CD4-positive, alpha-beta T cell treated with Interleukin-21 for 1 hour (primary cell): Measurements from ENCODE around the gene STAC.
"Not testable (repeated sequence)": the region's sequence is repeated elsewhere in the genome, so short reads cannot be mapped to it uniquely, and the experiment has no call there.

Experiments
- DNase-seq: peaks from one replicate; pipeline ENCODE4 v3.0.0-alpha.2; 2020

Gene STAC

DNA sequence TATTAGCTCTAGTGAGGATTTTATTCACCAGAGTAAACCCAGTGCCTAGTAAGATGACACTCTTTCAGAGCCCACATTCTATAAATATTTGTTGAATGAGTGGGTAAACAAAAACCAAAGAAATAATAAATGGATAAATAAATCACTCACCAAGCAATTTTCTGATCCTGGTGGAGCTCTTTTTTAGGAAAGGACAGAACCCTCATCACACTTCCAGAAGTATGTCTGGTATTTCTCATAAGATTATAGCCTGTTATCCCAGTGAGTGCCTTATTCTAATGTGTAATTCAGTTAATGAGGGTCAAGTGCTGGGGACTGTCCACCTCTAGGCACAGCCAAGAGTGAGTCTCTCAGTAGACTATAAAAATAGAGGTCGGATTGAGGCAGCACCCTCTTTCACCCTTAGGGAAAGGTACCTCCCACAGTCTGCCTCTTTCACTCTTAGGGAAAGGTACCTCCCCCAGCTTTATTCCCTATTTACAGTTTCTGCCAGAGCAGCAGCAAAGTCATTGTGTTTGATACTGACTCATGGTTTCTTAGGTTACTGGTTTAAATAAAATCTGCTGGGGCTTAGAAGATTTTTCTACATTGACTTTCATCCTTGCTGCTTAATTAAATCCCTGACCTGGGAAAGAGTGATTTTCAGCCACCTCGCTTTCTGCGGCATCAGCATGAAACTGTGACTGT lies 145.0 kb downstream of the STAC start:
- DNase-seq, result no peak

- DNase-seq, result no peak
Observed at GRCh38 chr3:36538136-36538749, 157.9 kb downstream of the STAC start.

DNA sequence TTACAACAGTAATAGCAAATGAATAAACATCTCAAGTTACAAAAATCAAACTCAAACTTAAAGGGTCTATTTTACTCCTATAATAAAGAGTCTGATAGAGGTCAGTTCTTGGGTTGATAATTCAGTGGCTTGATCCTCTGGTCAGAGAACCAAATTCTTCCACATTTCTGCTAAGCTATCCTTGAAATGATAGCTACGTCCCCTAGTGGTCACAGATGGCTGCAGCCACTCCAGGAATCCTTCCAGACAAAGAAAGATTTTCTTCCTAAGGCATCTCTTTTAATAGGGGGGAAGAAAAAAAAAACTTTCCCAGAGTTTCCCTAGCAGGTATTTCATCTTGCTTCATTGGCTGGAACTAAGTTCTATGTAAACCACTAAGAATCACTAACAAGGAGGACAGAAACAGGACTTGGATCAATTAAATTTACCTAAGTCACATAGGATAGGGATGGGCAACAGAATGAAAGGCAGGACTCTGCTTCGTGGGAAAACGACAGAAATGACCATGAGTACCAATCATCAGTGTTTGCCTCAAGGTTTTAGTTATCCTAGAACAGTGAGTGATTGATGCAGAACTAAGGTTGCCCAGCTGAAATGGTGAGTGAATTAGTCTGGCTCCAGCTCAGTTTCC lies 160.7 kb downstream of the STAC start:
- no peak for DNase-seq

GRCh38 chr3:36542186-36542585 lies 161.9 kb downstream of the STAC start:
- DNase-seq, result no peak

GRCh38 chr3:36543276-36543997 lies 163.1 kb downstream of the STAC start:
- DNase-seq, result no peak

DNA sequence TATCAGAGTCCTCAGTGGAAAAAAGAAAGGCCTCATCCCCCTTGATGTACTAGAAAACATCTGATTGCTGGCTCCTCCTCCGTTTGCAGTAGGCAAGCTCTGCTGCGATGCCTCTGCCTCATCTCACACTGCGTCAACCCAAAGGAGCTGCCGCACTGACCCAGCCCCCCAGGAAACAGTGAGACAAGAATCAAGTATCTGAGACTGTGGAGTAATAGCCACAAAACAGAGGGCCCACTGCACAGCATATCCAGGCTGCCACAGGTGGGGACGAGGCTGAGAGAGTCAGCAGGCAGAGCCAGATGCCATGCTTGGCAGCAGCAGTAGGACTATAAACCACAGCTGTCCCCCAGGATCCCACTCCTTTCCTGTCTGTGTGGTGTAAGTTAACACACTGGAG lies 165.9 kb downstream of the STAC start:
- DNase-seq, result no peak

DNA sequence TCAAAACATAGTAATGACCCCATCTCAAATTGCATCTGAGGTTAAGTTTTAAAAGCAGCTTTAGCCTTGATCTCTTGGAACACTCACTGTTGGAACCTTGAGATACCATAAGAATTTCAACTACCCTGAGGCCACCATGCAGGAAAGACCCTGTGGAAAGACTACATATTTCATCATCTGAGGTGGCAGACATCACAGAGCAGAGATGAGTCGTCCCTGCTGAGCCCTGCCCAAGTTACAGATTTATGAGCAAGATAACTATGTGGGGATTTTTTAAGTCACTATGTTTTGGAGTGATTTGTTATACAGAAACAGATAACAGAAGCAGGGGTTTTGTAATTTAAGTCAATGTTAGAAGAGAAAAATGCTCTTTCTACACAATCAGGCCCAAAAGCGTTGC lies 168.4 kb downstream of the STAC start:
- DNase-seq, result no peak

- no peak for DNase-seq
Observed at GRCh38 chr3:36557021-36557707, 176.9 kb downstream of the STAC start.

GRCh38 chr3:36557708-36558421 lies 177.6 kb downstream of the STAC start:
- DNase-seq, result no peak

GRCh38 chr3:36558961-36559360 lies 178.7 kb downstream of the STAC start:
- DNase-seq, result no peak

DNA sequence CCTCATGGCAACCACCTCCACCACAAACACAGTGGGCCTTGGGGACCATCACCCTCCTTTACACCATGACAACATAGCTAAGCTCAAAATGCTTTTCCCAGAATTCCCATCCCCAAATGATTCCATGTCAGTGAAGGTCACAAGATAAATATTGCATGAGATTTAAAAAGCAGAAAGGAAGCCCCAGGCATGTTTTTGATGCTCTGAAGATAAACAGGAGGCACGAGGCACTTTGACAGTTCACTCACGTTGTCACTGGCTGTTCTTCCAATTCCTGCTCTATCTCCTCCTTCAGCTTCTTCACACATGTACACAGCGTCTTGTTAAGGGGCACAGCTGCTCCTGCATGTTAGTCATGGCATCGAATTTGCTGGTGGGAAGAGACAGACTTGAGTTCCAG lies 180.4 kb downstream of the STAC start:
- no peak for DNase-seq

DNA sequence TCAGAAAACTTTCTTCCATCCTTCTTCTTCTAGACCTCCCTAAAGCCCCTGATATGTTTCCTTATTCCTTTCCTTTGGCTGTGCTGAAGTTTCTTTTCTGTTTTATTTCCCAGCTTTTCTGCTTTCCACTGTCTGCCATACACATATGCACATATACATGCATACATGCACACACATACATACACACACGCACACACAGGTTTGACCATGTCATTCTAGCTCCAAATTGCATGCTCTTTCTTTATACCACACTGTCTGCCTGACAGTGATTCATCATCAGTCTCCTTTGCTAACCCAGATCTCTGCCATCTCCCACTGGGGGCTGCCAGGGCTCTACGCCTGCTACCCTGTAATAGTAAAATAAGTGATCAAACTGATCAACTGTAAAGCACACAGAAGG lies 181.3 kb downstream of the STAC start:
- DNase-seq, result no peak

- no peak for DNase-seq
Observed at GRCh38 chr3:36562945-36563344, 182.6 kb downstream of the STAC start.

DNA sequence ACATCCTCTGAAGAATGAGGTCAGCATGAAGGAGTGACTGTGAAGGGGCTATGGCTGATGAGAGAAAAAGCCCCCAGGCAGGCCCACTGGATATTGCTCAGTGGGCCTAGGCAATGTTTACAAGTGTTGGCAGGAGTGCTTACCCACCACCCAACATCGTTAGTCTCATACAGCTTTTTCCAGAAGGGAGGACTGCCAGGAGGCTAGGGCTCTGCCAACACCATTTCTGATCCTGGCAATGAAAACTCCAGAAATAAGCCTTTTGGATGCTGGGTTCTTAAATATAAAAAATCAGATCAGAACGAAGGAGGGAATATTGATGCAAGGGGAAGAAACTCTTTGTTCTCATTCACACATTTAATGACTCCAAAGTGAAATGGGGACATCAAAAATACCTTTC lies 194.9 kb downstream of the STAC start:
- DNase-seq, result no peak

DNA sequence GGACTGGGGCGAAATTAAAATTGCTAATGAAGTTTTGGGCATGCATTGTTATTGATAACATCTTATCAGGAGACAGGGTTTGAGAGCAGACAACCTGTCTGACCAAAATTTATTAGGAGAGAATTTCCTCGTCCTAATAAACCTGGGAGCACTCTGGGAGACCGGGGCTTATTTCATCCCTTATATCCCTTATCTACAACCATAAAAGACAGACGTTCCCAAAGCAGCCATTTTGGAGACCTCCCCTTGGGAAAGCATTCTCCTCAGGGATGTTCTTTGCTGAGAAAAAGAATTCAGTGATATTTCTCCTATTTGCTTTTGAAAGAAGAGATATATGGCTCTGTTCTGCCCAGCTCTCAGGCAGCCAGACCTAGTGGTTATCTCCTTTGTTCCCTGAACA lies 198.1 kb downstream of the STAC start:
- DNase-seq, result not testable (repeated sequence)

- DNase-seq, result no peak
Observed at GRCh38 chr3:36579746-36580145, 199.4 kb downstream of the STAC start.

- no peak for DNase-seq
Observed at GRCh38 chr3:36580716-36581115, 200.4 kb downstream of the STAC start.

DNA sequence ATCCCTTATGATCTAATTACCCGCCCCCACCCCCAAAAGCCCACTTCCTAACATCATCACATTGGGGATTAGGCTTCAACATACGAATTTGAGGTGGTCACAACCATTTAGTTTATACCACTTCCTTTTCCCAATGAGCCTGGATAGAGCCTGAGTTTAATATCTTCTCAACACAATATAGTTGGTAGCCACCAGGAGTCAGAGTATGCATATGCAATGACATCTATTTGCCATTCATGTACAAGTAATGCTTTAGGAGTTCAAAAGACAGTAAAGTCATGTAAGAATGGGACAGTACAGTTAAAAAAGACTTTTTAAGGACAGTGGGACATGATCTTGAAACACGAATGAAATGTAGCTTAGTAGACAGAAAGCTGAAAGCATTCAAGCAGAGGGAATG lies 211.7 kb downstream of the STAC start:
- DNase-seq, result no peak

- no peak for DNase-seq
Observed at GRCh38 chr3:36595511-36595910, 215.2 kb downstream of the STAC start.

GRCh38 chr3:36596419-36596818 lies 216.1 kb downstream of the STAC start:
- no peak for DNase-seq

GRCh38 chr3:36597422-36597821 lies 217.1 kb downstream of the STAC start:
- DNase-seq, result no peak
